Stimulated activated CD8-positive, alpha-beta memory T cell treated with anti-CD3 and anti-CD28 coated beads, Interleukin-2, amount 100 ng/mL, for 1 hour (primary cell): ENCODE measurements around the gene TMEM130.
A peak's percentile ranks its signal among the peaks of the same experiment; 100 is the strongest.

ENCODE experiments used
- DNase-seq, 2 donors: peaks; one replicate each; pipeline ENCODE4 v3.0.0-alpha.2; 2020; ENCODE audit warnings: low read depth in 2 of 2

The TMEM130 gene, protein sequence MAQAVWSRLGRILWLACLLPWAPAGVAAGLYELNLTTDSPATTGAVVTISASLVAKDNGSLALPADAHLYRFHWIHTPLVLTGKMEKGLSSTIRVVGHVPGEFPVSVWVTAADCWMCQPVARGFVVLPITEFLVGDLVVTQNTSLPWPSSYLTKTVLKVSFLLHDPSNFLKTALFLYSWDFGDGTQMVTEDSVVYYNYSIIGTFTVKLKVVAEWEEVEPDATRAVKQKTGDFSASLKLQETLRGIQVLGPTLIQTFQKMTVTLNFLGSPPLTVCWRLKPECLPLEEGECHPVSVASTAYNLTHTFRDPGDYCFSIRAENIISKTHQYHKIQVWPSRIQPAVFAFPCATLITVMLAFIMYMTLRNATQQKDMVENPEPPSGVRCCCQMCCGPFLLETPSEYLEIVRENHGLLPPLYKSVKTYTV

DNA sequence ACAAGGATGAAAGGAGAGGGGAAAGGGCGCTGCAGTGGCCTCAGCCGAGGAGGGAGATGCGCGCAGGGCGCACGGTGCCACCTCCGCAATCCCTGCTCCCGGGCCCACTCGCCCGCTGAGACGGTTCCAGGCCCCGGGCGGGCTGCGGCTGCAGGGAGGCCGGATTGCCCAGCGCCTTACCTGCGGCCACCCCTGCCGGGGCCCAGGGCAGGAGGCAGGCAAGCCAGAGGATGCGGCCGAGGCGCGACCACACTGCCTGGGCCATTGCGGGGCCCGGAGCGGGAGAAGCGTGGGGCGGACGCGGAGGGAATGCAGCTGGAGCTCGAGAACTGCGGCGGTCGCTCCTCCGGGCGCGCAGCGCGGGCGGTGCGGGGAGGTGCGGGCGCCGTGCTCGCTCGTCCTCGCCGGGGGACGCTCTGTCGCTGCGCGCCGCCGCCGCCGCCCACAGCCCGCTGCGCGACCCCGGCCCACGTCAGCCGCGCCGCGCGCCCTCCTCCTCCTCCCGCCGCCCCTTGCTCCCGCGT, at the start of gene TMEM130:
Gene TMEM130, minus strand, starts transcription at position 418 of the 524 bp plus-strand sequence. Its CDS starts 153 bp downstream, at position 265.
- no peak for DNase-seq

DNA sequence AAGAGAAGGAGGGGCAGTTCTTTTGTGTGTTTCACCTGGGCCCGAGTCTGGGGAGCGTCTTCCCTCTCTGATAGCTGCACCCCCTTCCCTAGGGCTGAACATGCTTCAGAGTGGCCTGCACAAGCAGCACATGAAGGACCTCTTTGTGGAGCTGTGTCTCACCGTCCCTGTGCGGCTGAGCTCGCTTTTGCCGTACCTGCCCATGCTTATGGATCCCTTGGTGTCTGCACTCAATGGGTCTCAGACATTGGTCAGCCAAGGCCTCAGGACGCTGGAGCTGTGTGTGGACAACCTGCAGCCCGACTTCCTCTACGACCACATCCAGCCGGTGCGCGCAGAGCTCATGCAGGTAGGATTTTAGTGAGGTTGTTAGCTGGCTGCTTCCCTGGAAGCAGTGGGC, 47.5 kb upstream of the TMEM130 start:
- DNase-seq = no peak

DNA sequence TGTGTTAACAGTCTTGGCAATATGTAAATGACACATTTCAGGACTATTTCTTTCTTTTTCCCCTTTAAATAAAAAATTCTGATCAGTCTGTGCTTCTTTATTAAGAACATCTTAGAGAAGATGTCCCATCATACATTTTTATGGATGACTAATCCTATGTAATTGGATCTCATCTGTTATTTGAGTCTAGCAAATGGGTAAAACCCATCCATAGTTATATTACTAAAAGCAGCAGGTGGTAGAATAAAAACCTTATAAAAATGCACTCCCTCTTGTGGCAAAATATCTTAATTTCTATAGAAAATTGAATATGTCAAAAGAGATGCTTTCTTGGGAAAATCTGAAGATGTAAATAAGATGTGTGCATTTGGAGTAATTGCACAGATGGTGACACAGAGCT, 43.8 kb upstream of the TMEM130 start:
- DNase-seq = no peak

DNA sequence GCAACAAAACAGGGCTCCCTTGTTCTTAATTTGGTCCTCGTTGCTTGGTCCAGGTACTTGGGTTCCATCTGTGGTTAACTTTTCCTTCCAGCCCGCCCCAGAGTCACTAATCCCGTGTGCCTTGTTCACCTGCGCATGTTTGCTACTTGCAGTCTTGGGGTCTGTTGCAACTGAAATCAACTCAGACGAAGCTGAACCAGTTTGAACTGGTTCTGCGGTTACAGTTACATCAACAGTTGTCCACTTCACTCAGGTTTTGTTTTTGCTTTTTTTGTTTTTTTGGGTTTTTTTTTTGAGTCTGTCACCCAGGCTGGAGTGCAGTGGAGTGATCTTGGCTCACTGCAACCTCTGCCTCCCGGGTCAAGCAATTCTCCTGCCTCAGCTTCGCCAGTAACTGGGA, 43.2 kb upstream of the TMEM130 start:
- no peak for DNase-seq

DNA sequence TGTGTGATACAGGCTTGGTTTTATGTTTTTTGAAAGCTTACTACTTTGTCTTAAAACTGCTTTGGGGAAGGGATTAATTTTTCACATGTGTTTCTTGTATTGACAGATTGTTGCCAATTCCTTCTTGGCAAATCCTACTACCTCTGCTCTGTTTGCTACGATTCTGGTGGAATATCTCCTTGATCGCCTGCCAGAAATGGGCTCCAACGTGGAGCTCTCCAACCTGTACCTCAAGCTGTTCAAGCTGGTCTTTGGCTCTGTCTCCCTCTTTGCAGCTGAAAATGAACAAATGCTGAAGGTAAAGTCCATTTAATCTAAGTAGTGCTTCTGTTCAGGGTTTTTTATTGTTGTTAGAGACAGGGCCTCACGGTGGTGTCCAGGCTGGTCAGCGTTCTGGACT, 42.1 kb upstream of the TMEM130 start:
- DNase-seq = no peak

DNA sequence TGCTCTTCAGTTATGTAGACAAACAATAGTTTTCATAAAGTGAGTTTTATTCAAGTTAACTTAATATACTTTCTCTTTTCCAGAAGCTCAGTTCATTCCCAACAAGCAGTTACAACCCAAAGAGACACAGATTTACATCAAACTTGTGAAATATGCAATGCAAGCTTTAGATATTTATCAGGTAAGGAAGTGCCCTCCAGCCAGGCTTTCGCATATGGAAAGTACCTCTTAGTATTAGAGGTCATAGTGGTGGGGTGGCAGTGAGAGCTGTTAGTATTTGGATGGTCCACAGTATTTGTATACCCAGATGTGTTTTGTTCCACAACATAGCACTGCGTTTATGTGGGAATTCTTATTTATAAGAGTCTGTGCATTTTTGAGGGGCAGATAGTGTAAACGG, 40.6 kb upstream of the TMEM130 start:
- DNase-seq = no peak

DNA sequence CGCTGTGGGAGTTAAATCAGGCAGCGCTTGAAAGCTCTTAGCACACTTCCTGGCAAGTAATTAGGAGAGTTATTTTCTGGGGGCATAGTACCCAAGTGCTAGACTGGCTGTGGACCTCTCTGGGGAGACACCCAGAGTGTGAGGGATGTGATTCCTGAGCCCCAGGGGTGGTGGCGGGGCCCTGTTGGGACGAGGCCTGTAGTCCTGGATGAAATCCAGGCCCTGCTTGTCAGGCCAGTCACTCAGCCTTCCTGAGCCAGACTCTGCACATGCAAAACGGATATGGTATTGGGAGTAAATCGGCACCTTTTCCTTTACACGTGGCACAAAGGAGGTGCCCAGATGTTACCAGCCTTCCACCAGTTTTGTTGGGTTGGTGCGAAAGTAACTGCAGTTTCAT, 39.7 kb upstream of the TMEM130 start:
- no peak for DNase-seq

DNA sequence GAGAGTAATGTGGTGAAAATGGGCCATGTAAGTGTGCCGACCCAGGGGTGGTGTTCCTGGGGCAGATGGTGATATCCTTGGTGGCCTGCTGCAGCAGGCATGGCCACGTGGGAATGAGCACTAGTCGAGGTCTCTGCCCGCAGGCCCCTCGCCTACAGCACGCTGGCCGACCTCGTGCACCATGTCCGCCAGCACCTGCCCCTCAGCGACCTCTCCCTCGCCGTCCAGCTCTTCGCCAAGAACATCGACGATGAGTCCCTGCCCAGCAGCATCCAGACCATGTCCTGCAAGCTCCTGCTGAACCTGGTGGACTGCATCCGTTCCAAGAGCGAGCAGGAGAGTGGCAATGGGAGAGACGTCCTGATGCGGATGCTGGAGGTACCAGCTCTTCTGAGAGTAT, 38.8 kb upstream of the TMEM130 start:
- DNase-seq = no peak

DNA sequence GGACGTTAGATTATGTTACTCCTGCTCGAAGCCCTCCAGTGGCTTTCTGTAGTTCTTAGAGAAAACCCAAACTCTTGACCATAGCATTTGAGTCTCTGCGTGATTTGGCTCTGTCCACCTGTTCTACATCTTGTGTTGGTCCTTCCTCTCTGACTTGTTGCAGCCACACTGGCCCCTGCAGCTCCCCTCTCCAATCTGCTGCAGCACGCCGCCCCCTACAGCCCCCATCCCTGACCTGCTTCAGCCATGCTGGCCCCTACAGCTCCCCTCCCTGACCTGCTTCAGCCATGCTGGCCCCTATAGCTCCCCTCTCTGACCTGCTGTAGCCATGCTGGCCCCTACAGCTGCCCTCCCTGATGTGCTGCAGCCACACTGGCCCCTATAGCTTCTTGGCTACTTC, 37.8 kb upstream of the TMEM130 start:
- DNase-seq = no peak

DNA sequence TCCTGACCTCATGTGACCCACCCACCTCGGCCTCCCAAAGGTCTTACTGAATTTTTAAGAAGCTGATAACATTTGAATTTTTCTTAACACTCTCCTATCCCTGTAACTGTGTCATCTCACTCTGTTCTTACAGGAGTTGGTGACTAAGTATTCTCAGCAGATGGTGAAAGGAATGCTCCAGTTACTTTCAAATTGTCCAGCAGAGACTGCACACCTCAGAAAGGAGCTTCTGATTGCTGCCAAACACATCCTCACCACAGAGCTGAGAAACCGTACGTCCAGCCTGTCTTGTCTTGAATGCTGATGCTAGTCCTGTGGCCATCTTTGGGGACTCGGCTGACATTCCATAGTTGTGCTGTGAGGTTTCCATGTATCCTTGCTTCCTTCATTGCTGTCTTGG, 33.4 kb upstream of the TMEM130 start:
- DNase-seq = no peak

DNA sequence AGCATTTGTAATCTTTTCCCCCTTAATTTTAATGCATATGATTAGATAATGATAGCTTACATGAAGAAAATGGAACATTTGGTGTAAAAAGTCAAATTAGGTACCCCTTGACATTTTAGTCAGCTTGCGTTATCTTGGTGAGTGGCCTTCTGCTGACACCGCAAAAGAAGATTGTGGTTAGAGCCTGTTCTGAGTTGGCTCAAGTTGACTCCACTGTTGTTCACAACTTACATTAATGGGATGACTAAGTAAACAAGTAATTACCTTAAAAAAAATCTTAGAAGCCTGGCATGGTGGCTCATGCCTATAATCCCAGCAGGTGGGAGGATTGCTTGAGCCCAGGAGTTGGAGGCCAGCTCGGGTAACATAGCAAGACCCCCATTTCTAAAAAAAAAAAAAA, 32.7 kb upstream of the TMEM130 start:
- no peak for DNase-seq

DNA sequence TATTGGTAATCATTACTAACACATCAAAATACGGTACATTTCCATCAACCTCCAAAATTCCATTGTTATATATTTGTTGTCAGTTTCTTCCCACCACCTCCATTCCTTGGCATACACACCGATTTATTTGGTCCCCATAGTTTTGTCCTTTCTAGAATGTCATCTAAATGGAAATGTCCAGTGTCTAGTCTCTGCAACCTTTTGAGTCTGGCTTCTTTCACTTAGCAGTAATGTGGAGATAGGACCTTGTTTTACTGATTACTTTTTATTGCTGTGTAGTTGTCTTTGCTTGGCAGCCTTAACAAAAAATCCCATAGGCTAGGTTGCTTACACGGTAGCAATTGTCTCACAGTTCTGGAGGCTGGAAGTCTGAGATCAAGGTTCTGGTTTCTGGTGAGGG, 31.0 kb upstream of the TMEM130 start:
- no peak for DNase-seq

DNA sequence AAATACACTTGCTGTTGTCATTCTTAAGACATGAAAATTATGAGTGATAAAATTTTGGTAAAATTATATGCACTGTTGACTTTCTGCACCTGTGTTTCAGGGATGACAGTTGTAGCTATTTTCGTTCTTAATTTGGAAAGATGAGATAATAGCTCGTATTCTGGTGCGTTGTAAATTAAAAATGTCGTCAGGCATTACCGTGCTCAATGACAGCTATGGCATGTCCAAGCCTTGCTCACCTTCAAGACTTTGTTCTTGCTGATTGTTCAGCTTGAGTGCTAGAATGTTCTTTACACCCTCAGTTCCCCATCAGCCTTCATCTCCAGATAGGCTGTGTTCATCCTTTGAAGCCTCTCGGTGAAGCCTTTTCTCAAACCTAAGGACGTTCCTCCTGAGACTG, 30.0 kb upstream of the TMEM130 start:
- no peak for DNase-seq

DNA sequence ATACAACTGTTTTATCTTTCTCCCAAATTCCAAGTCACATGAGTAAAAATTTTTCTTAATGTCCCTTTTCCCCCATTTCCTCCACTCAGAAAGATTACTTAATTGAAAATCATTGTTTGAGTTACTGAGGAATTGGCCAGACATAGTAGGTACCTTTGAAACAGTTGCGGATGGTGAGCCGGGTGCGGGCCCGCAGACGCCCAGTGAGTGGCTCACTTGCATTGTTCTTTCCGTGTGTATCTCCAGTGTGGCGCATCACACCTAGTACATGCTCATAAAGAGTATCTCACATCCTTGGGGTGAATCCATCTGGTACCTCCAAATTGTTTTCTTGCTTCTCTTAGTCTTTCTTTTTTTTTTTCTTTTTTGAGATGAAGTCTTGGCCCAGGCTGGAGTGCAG, 22.8 kb upstream of the TMEM130 start:
- DNase-seq = no peak

DNA sequence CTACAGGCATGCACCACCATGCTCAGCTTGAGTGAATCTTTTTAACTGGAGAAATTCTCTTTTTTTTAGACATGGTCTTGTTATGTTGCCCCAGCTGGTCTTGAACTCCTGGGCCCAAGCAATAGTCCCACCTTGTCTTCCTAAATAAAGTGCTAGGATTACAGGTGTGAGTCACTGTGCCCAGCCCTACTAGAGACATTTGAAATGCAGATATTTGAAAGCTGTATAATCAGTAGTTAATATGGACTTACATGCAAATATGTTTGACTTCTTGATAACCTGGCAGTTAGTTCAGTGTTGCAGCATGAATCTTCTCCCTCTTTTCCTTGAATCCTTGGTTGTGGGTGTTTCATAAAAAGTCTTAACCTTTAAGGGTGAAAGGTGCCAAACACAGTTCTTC, 17.2 kb upstream of the TMEM130 start:
- DNase-seq = no peak

DNA sequence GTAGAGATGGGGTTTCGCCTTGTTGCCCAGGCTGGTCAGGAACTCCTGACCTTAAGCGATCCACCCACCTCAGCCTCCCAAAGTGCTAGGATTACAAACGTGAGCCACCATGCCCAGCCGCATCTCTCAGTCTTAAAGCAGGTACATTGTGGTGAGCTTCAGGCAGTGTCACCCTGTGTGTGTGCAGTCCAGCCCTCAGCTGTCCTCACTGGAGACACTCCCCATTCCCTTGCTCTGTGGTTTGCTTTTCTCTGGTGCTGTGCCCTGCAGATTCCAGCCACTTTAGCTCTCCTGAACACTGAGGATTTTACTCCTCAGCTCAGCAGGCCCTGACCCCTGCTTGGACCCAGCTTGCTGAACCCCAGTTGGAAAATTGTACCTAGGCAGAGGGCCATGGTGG, 14.6 kb upstream of the TMEM130 start:
- DNase-seq = no peak

DNA sequence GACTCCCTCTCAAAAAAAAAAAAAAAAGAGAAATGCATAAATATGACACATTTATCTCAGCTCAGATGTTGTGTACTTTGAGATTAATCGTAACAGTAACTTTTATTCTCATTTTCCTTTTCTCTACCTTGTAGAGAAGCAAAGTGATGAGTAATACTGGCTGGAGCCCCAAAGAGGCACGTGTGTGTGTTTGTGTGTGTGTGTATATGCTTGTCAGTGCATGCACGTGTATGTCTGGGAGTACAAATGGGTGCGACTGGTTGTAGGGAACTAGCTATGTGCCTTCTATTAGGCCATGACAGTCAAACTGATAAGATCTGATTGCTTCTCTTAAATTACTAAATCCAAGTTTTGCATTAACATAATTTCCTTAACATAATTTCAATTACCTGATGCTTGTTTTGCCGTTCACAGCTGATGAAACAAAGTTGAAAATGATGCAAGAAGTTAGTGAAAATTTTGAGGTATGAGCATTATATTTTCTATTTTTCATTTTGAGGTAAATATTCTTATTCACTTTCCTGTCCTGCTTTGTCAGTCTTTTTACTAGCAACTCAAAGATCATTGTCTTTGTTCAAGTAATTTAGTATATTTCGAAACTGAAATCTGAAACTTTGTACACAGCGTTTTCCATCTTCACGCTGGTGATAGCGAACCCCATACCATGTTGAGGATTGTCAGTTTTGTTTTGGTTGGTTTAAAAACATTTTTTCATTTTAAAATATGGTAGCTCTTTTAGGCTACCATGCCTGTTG, 11.9 kb upstream of the TMEM130 start:
- no peak for DNase-seq

DNA sequence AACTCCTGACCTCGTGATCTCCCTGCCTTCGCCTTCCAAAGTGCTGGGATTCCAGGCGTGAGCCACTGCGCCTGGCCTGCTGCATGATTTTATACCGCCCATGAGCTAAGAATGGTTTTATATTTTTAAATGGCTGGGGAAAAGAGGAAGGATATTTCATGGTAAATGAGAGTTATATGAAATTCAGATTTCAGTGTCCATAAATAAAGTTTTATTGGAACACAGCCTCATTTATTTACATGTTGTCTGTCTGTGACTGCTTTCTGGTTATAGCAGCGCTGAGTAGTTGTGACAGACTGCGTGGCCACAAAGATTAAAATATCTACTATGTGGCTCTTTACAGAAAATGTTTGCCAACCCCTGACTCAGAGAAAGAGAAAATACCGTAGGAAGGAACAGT, 10.7 kb upstream of the TMEM130 start:
- DNase-seq = no peak

DNA sequence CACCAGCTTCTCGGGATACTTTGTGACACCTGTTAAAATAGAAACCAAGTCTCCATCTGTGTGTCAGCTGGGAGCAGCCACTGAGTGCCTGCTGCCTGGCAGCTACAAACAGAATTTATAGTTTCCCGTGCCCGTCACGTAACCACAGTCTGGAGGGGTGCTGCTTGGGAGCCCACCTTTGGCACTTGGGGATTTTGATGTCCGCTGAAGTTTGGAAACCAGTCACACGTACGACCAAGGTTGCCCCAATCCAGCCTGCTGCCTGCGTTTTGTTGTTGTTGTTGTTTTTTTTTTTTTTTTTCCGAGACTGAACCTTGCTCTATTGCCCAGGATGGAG, 10.1 kb upstream of the TMEM130 start:
- DNase-seq = no peak

DNA sequence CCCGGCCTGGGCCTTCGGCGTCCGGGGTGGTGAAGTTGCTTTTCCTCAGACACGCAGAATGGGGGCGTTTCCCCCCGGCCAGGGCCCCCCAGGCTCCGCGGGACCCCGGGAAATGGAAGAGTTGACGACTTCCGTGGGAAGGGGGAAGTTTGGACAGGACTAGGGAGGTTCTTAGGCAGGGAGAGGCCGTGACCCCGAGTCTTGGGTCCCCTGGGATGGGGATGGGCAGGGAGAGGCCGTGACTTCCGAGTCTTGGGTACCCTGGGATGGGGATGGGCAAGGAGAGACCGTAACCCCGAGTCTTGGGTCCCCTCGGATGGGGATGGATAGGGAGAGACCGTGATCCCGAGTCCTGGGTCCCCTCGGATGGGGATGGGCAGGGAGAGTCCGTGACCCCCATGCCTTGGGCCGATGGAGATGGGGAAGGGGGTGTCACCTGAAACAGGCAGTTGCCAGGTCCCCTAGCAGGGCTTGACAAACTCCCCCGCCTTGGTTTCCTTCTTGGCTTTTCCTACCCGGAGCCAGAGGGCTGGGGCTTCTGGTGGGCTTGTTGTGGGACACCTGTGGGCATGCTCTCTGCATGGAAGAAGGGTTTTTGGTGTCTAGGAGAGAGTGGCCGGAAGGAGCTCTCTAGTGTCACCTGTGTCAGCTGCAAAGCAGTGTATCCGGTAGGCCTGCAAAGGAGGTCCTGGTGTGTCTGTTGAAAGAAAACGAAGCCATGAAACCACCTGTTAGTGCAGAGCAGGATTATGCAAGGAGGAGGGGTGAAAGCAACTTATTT, 9.6 kb upstream of the TMEM130 start:
- DNase-seq = peak in 1 of 2 donors; percentile 35

DNA sequence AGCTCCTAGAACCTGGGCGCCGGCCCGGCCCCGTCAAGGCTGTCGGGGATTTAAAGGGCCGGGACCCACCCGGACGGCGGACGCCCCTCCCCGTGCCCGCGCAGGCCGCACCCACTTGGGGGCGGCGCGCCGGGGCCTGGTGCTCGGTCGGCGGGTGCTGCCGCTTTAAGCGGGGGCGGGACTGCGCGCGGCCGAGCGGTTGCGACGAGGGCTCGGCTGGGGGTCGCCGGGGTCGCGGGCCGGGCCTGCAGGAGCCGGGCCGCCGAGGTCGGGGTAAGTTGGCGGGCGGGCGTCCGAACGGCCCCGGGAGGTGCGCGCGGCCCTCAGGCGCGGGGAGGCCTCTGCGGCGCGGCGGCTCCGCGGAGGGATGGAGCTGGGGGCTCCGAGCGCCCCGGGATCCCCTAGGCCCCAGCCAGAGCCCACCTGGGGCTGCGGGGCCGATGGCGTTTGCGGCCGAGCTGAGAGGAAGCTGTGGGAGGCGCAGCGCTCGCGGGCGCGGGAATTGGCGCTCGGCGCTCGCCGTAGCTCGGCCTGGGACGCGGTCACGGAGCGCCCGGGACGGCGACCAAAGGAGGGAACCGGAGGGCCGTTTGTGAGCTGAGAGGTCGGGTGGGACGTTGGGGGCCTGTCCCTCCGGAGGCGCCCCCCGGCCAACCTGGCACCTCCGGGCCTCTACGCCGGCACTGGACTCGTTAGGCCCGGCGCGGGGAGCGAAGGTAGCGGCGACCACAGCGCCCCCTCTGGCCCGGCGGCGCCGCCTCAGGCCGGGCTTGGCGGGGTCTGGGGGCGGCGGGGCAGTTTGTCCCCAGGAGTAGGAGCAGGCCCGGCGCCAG, 8.8 kb upstream of the TMEM130 start, which contains the start of gene TRRAP:
Gene TRRAP, plus strand, starts transcription at position 168 of the 833 bp plus-strand sequence. CDS start 2,619 bp downstream, outside the sequence.
- DNase-seq = peak; percentile 46 to 56
